Osteocyte (in vitro differentiated cells): ENCODE measurements around the gene PPP1R3F. TPM values are rescaled to one million over a fixed set of nuclear protein-coding genes. Genes with fewer than 3 reads are reported as not detected.
A peak's percentile ranks its signal among the peaks of the same experiment; 100 is the strongest.

ENCODE experiments used
- DNase-seq: peaks from one replicate; pipeline ENCODE4 v3.0.0; 2021; ENCODE audit warnings: mixed read lengths; ENCODE audit not compliant: unreplicated experiment; ENCODE audit errors: extremely low spot score
- H3K27ac Mint-ChIP-seq: one replicate; pipeline ENCODE4 v1.8.0; 2021; ENCODE audit warnings: mild to moderate bottlenecking, mixed read lengths; ENCODE audit not compliant: unreplicated experiment
- H3K27me3 Mint-ChIP-seq: one replicate; pipeline ENCODE4 v1.8.0; 2021; ENCODE audit warnings: mixed read lengths; ENCODE audit not compliant: unreplicated experiment
- H3K36me3 Mint-ChIP-seq: one replicate; pipeline ENCODE4 v1.8.0; 2021; ENCODE audit warnings: mixed read lengths; ENCODE audit not compliant: unreplicated experiment
- H3K4me1 Mint-ChIP-seq: one replicate; pipeline ENCODE4 v1.8.0; 2021; ENCODE audit warnings: mixed read lengths; ENCODE audit not compliant: unreplicated experiment
- H3K4me3 Mint-ChIP-seq: one replicate; pipeline ENCODE4 v1.8.0; 2021; ENCODE audit warnings: mild to moderate bottlenecking, moderate library complexity, mixed read lengths; ENCODE audit not compliant: unreplicated experiment
- H3K9me3 Mint-ChIP-seq: one replicate; pipeline ENCODE4 v1.8.0; 2021; ENCODE audit warnings: mixed read lengths; ENCODE audit not compliant: unreplicated experiment
- CTCF ChIP-seq: fragments of 200-600 bp; sonication (generic); IDR thresholded peaks from 2 replicates; pipeline ENCODE4 v1.5.0; 2021; ENCODE audit warnings: antibody characterized with exemption, mild to moderate bottlenecking, moderate library complexity
- total RNA-seq: library from RNA; stranded (reverse); gene quantifications from 2 replicates; pipeline ENCODE4 v1.2.1, GENCODE V29; 2021

Gene PPP1R3F
- total RNA-seq, 1 donor from 2014 or later: 9.2 TPM

GRCh38 chrX:49266523-49267445 lies 2.8 kb upstream of the PPP1R3F start:
- Mint-ChIP-seq H3K4me3 (no peak overlapping the region), H3K27me3 (peaks cover 4% of the 10 kb centered on the region), H3K36me3 (no peaks in the 10 kb centered on the region), H3K27ac (no peak overlapping the region), H3K9me3 (peaks cover 4% of the 10 kb centered on the region), H3K4me1 (peaks cover 14% of the 10 kb centered on the region)
- TF ChIP-seq CTCF: no peak
- no peak for DNase-seq

- no peaks in the 10 kb centered on the region for H3K9me3 Mint-ChIP-seq
- no peak for TF ChIP-seq CTCF
- peaks cover 4% of the 10 kb centered on the region for H3K27me3 Mint-ChIP-seq
- no peaks in the 10 kb centered on the region for H3K36me3 Mint-ChIP-seq
- H3K27ac Mint-ChIP-seq: peak overlapping the region; percentile 94
- DNase-seq: no peak
- peaks cover 16% of the 10 kb centered on the region for H3K4me1 Mint-ChIP-seq
- H3K4me3 Mint-ChIP-seq: peak overlapping the region; percentile 90
Observed at GRCh38 chrX:49268702-49269009, 937 bp upstream of the PPP1R3F start.

GRCh38 chrX:49269010-49269766 lies 405 bp upstream of the PPP1R3F start:
- H3K4me1 Mint-ChIP-seq: peaks cover 16% of the 10 kb centered on the region
- peak overlapping the region; percentile 100 for H3K27ac Mint-ChIP-seq
- H3K27me3 Mint-ChIP-seq: no peaks in the 10 kb centered on the region
- peak overlapping the region; percentile 90 for H3K4me3 Mint-ChIP-seq
- no peaks in the 10 kb centered on the region for H3K9me3 Mint-ChIP-seq
- peak; percentile 98 for DNase-seq
- no peak for TF ChIP-seq CTCF
- no peaks in the 10 kb centered on the region for H3K36me3 Mint-ChIP-seq

GRCh38 chrX:49270249-49270921 lies 792 bp downstream of the PPP1R3F start:
- DNase-seq: no peak
- no peaks in the 10 kb centered on the region for H3K36me3 Mint-ChIP-seq
- H3K4me3 Mint-ChIP-seq: peak overlapping the region; percentile 67
- no peaks in the 10 kb centered on the region for H3K9me3 Mint-ChIP-seq
- TF ChIP-seq CTCF: no peak
- peak overlapping the region; percentile 59 for H3K27ac Mint-ChIP-seq
- H3K4me1 Mint-ChIP-seq: peaks cover 16% of the 10 kb centered on the region
- no peaks in the 10 kb centered on the region for H3K27me3 Mint-ChIP-seq
